ENCODE measurements around the gene INCA1.

INCA1 gene

GRCh38 chr17:4969551-4970173 lies 27.7 kb downstream of the INCA1 start:
- DNase-seq: no peak

- DNase-seq: no peak
Observed at GRCh38 chr17:4969047-4969550, 28.2 kb downstream of the INCA1 start.

- no peak for DNase-seq
Observed at GRCh38 chr17:4968486-4969046, 28.8 kb downstream of the INCA1 start.

GRCh38 chr17:4967539-4968485 lies 29.5 kb downstream of the INCA1 start, which contains the start of gene SPAG7:
Gene SPAG7, minus strand, starts transcription at chr17:4967817. Its CDS starts 13 bp downstream, at chr17:4967804.
- peak; percentile 93 for DNase-seq

GRCh38 chr17:4966844-4967538 lies 30.3 kb downstream of the INCA1 start:
- DNase-seq: peak; percentile 97

GRCh38 chr17:4965311-4965986 lies 31.9 kb downstream of the INCA1 start:
- DNase-seq: no peak

GRCh38 chr17:4960279-4960922 lies 36.9 kb downstream of the INCA1 start:
- DNase-seq: no peak

- DNase-seq: no peak
Observed at GRCh38 chr17:4959261-4959965, 37.9 kb downstream of the INCA1 start.

GRCh38 chr17:4958102-4958501 lies 39.2 kb downstream of the INCA1 start:
- no peak for DNase-seq

- no peak for DNase-seq
Observed at GRCh38 chr17:4956493-4957061, 40.7 kb downstream of the INCA1 start.

GRCh38 chr17:4955091-4955490 lies 42.2 kb downstream of the INCA1 start:
- DNase-seq: no peak

GRCh38 chr17:4953451-4953961 lies 43.8 kb downstream of the INCA1 start:
- DNase-seq: no peak

GRCh38 chr17:4951486-4951885 lies 45.8 kb downstream of the INCA1 start:
- no peak for DNase-seq

GRCh38 chr17:4950746-4951204 lies 46.5 kb downstream of the INCA1 start, which contains the start of gene ENO3:
Gene ENO3, plus strand, starts transcription at chr17:4951119. Its CDS starts 711 bp downstream, at chr17:4951830.
- no peak for DNase-seq

GRCh38 chr17:4950075-4950745 lies 47.1 kb downstream of the INCA1 start:
- no peak for DNase-seq

- DNase-seq: peak; percentile 59
Observed at GRCh38 chr17:4949321-4950074, 47.8 kb downstream of the INCA1 start.

- DNase-seq: peak; percentile 80
Observed at GRCh38 chr17:4948931-4949320, 48.4 kb downstream of the INCA1 start.

GRCh38 chr17:4948166-4948930 lies 49.0 kb downstream of the INCA1 start, which contains the start of gene PFN1:
Gene PFN1, minus strand, starts transcription at chr17:4948530. Its CDS starts 136 bp downstream, at chr17:4948394.
- DNase-seq: peak; percentile 79
